Measurements from ENCODE around the gene ECHDC3. TPM values are rescaled to one million over a fixed set of nuclear protein-coding genes. Genes with fewer than 3 reads are reported as not detected.

The ECHDC3 gene
- polyA plus RNA-seq, 1 of the 3 experiments (the other 2 are of a cell fraction): 13.5 TPM

- no peaks in the 10 kb centered on the region for H3K36me3 ChIP-seq (replicated peaks in 1 of 2; ENCODE audit: control insufficient read depth in 1 of 2, insufficient read depth in 2 of 2, low read length in 1 of 2)
- DNase-seq: no peak
- H3F3A ChIP-seq (replicated peaks; ENCODE audit: insufficient read depth): no peaks in the 10 kb centered on the region
- H2AFZ ChIP-seq (ENCODE audit: low read depth): no peak overlapping the region
- no peaks in the 10 kb centered on the region for H3K9me2 ChIP-seq
- no peaks in the 10 kb centered on the region for H3K79me2 ChIP-seq (ENCODE audit: insufficient read depth)
- H3K4me2 ChIP-seq: no peak overlapping the region
- H3K4me3 ChIP-seq (ENCODE audit: low read depth in 2 of 2, low read length in 1 of 2): no peak overlapping the region
- POLR2A ChIA-PET: no interaction called here
- no peak overlapping the region for H3K9ac ChIP-seq
- CTCF ChIA-PET: interaction anchor here (1.3 to 2.7 kb wide), 4 partner anchors 12 to 370 kb away, joined by 3 to 11 read pairs (median 6); no protein-coding TSS in a partner anchor
- H3K4me1 ChIP-seq (ENCODE audit: control insufficient read depth in 1 of 2, insufficient read depth in 2 of 2, low read depth in 1 of 2, low read length in 1 of 2): peaks cover 3 to 8% of the 10 kb centered on the region in 2 experiments; a peak in 2 of 4 replicates
- 76% methylated on average over 5 of the region's 5 CpGs for WGBS (ENCODE audit: low lambda C conversion rate)
- no peaks in the 10 kb centered on the region for H3K9me3 ChIP-seq
- TF ChIP-seq FOXM1 (IDR thresholded peaks at IDR 0.05; ENCODE audit: low read depth): no peak
- no peak for TF ChIP-seq GATA2 (CRISPR knock-in tag; IDR thresholded peaks at IDR 0.05)
- no peak for TF ChIP-seq NRF1 (IDR thresholded peaks at IDR 0.05; ENCODE audit: low read depth, low read length)
- TF ChIP-seq RFX5 (IDR thresholded peaks at IDR 0.05; ENCODE audit: low read length): no peak
- TF ChIP-seq JUND (IDR thresholded peaks at IDR 0.05): no peak
- TF ChIP-seq CHD2 (IDR thresholded peaks at IDR 0.05; ENCODE audit: low read length, partially characterized antibody): no peak
- no peak for TF ChIP-seq RCOR1 (IDR thresholded peaks at IDR 0.05; ENCODE audit: low read length)
- no peak for TF ChIP-seq RXRA (IDR thresholded peaks at IDR 0.05; ENCODE audit: borderline replicate concordance, low read depth)
- TF ChIP-seq, protein P1, sequence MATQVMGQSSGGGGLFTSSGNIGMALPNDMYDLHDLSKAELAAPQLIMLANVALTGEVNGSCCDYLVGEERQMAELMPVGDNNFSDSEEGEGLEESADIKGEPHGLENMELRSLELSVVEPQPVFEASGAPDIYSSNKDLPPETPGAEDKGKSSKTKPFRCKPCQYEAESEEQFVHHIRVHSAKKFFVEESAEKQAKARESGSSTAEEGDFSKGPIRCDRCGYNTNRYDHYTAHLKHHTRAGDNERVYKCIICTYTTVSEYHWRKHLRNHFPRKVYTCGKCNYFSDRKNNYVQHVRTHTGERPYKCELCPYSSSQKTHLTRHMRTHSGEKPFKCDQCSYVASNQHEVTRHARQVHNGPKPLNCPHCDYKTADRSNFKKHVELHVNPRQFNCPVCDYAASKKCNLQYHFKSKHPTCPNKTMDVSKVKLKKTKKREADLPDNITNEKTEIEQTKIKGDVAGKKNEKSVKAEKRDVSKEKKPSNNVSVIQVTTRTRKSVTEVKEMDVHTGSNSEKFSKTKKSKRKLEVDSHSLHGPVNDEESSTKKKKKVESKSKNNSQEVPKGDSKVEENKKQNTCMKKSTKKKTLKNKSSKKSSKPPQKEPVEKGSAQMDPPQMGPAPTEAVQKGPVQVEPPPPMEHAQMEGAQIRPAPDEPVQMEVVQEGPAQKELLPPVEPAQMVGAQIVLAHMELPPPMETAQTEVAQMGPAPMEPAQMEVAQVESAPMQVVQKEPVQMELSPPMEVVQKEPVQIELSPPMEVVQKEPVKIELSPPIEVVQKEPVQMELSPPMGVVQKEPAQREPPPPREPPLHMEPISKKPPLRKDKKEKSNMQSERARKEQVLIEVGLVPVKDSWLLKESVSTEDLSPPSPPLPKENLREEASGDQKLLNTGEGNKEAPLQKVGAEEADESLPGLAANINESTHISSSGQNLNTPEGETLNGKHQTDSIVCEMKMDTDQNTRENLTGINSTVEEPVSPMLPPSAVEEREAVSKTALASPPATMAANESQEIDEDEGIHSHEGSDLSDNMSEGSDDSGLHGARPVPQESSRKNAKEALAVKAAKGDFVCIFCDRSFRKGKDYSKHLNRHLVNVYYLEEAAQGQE (IDR thresholded peaks at IDR 0.05; ENCODE audit: low read depth, low read length): no peak
- TF ChIP-seq SIN3A (IDR thresholded peaks at IDR 0.05; ENCODE audit: borderline replicate concordance, low read depth, low read length): no peak
- TF ChIP-seq TEAD4 (IDR thresholded peaks at IDR 0.05; ENCODE audit: borderline replicate concordance, insufficient read depth): no peak
- no peak for TF ChIP-seq PBX3 (IDR thresholded peaks at IDR 0.05)
- no peak for TF ChIP-seq TAF1 (IDR thresholded peaks at IDR 0.05; ENCODE audit: borderline replicate concordance, low read depth, low read length)
- TF ChIP-seq MXI1 (IDR thresholded peaks at IDR 0.05; ENCODE audit: low read depth, low read length): no peak
- no peak for TF ChIP-seq TCF12 (IDR thresholded peaks at IDR 0.05)
- no peaks in the 10 kb centered on the region for H3K27me3 ChIP-seq (ENCODE audit: insufficient read depth)
- no peak overlapping the region for H3K27ac ChIP-seq (ENCODE audit: low read depth in 2 of 2, low read length in 1 of 2)
- no peaks in the 10 kb centered on the region for H4K20me1 ChIP-seq (ENCODE audit: insufficient read depth)
Observed at GRCh38 chr10:11794566-11794965, 52.4 kb downstream of the ECHDC3 start.

Data from SK-N-SH (cell line).